Glomerular endothelial cell (primary cell): ENCODE results near the gene TRAPPC2L. TPM values are rescaled to one million over a fixed set of nuclear protein-coding genes. Genes with fewer than 3 reads are reported as not detected.
"Not testable (repeated sequence)": the region's sequence is repeated elsewhere in the genome, so short reads cannot be mapped to it uniquely, and the experiment has no call there.

ENCODE experiments used
- DNase-seq: peaks from one replicate; pipeline ENCODE4 v3.0.0-alpha.2; 2011; ENCODE audit warnings: low read depth, low spot score; ENCODE audit errors: extremely low read depth
- total RNA-seq: library from RNA; depleted of rRNA; stranded (reverse); fragments of >200 nt; gene quantifications from 2 replicates; pipeline ENCODE4 v1.2.3, GENCODE V29; 2015

Gene TRAPPC2L
- total RNA-seq, 1 donor from 2014 or later = 47.4 TPM

DNA sequence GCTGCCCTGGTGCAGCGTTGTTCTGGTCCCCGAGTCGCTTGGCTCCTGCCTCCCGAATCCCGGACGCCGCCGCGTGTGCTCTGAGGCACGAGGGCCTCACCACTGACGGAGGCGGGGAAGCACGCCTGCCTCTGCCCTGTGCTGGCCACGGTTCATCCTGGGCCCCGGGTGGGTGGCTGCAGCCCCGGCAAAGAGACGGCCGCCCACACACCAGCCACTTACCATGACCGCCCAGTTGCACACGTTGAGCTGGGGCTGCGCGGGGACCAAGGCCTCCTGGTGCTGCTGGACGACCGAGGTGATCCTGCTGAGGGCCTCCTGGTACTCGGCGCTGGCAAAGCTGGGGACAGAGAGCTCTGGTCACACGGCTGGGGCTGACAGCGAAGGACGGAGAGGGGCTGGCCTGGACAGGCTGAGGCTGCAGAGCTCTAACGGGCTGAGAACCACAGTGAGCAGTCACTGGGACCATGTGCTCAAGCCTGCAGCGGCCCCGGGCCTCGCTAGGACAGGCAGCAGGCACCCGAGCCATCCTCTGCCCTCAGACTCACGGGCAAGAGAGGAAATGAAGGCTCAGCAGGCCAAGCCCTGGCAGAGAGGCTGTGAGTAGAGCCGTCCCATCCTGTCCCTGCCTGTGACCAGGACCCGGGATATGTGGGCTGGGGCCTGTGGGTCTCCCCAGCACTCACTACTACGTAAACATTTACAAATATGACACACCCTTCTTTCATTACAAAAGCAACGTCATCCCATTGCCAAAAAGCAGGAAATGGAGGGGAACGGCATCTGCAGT, 38.9 kb upstream of the TRAPPC2L start:
- no peak for DNase-seq

DNA sequence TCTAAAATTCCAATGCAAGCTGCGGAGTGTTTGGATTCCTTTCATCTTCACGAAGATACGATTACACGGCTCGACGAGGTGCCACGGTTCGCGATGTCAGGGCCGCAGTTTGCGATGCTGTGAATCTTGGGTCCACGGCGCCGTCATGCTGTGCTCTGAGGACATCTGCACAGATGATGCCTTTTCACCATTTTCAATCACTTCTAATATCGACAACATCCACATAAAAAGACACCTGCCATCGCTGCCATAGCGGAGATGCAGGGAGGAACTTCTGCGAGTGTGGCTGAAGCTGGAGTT, 38.4 kb upstream of the TRAPPC2L start:
- no peak for DNase-seq

DNA sequence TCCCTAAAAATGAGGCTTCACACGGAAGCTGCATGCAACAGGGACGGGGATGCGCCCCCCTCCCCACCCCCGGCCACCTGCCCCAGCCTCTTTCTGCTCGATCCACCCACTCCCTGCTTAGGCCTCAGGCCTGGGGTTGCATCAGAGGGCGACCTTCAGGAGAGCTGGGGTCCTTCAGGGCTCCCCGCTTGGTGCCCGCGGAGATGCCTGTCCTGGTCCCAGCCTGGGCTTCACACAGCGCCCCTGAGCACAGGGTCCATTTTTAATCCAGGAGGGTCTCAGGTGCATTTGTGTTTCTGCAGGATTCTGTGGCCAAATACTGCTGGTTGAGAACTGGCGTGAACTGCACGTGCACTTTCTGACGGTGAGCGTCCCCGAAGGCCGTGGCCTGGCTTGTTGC, 37.8 kb upstream of the TRAPPC2L start:
- DNase-seq = no peak

DNA sequence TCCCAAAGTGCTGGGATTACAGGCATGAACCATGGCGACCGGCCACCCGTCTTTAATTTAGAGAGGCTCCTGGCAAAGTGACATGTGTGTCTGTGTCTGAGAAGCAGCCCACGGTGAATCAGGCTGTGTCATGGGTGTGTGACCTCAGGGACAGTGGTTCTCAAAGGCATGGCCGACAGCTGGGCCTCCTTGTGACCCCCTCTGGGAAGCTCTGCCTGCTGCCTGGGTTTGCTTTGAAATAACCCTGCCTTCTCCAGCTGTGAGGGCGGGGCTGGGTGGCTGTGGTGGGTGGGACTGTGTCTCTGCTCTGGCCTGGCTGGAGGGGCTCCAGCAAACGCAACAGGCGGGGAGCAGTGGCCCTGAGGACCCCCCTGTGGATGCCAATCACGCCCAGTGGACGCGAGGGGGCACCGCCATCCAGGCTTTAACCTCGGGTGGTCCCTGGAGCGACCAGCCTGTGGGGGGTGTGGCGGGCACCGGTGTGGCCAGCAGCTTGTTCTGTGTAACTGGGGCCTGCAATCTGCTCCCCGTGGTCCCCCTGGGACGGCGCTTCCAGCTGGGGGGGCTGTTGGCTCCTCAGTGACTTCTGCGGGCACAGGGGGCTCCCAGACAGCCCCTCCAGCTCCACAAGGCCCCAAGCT, 36.4 kb upstream of the TRAPPC2L start:
- DNase-seq = no peak

DNA sequence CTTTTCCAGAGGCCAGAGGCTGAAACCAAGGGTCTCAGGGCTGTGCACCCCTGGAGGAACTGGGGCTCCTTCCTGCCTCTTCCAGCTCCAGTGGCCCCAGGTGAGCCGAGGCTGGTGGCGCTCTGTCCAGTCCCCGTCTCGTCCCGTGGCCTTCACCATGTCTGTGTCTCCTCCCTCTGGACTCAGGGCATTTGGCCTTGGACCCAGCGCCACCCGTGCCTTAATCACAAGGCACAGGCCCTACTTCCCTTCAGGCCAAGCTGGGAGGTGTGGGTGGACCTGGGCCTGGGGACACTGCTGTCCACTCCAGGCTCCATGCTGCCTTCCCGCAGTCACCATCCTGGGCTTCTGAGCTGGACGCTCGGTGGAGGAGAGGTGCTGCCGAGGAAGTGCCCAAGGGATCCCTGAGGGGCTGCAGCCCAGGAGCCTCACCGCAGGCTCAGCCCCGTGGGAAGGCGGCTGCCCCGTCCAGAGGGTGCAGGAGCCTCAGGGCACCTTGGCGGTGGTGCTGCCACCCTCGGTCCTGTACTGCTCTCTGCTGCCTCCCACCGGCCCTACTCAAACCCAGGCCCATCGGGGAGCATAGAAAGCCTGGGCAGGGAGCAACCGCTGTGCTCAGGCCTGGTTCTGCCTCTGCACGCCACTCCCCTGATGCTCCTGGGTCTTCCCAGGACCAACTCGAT, 35.6 kb upstream of the TRAPPC2L start:
- no peak for DNase-seq

DNA sequence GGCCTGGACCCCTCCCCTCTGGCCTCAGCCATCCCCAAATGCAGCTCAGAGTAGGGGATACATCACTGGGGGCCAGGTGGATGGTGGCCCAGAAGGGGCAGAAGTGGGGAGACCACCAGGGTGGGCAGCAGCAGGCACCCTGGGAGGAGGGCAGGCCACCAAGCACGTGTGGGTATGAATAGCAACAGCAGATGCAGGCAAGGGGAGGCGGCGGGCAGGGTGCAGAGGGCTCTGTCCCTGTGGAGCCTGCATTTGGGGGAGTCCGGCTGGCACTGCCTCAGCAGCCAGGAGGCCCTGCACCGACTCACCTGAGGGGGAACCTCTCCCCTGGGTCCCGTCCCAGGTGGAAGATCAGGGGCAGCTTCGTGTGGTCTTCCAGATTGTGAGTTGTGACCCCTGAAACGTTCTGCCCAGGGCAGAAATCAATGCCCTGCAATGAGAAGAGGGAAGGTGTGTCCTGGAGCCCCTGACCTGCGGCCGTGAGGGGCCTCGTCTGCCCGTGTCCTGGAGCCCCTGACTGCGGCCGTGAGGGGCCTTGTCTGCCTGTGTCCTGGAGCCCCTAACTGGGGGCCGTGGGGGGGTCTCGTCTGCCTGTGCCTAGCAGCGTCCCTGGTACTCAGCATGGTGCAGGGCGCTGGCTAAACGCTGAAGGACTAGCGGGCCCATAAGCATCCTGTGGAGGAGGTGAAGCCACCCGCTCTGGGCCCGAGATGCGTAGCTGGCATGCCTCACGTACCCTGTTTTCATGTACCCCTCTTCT, 34.5 kb upstream of the TRAPPC2L start:
- DNase-seq = no peak

DNA sequence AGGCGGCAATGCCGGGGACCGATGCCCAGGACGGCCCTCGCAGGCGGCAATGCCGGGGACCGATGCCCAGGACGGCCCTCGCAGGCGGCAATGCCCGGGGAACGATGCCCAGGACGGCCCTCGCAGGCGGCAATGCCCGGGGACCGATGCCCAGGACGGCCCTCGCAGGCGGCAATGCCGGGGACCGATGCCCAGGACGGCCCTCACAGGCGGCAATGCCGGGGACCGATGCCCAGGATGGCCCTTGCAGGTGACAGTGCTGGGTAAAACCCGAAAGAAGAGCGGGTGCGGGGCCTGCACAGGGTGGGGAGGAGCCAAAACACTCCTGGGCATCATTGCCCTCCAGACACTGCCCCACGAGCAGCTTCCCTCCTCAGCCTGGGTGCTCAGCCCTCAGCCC, 33.3 kb upstream of the TRAPPC2L start:
- DNase-seq = not testable (repeated sequence)

DNA sequence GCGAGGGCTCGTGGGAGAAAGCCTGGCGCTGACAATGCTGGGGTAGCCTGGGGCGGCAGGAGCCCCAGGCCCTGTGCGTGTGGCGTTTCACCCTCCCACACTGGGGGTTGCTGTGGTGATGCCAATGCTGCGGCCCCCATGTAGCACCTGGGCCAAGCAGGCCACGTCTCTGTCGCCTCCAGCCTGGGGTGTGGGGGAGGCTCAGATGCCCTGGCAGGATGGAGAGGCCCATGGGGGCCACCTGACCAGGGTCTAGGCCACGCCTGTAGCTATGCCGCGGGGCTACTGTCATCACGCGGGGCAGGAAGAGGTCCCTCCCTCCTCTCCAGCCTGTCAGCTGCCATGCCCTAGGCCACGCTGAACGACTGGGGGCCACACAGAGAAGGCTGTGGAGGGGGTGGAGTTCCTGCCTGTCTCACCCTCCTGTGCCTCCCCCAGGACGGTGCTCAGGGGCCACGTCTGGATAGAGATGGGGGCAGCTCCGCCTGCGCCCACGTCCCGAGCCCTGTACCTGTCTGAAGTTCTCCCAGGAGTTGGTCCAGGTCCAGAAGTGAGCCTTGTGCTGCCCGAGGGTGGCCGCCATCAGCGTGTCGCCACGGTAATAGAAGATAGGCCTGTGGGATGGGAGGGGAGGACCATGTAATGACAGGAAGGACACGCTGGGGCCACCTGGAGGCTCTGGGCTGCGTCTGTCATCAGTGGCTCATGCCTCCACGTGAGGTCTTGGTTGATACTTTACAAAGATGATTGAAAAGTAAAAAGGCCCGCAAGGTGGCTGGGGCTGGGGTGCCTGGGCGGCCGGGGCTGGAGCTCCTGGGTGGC, 32.5 kb upstream of the TRAPPC2L start:
- no peak for DNase-seq

DNA sequence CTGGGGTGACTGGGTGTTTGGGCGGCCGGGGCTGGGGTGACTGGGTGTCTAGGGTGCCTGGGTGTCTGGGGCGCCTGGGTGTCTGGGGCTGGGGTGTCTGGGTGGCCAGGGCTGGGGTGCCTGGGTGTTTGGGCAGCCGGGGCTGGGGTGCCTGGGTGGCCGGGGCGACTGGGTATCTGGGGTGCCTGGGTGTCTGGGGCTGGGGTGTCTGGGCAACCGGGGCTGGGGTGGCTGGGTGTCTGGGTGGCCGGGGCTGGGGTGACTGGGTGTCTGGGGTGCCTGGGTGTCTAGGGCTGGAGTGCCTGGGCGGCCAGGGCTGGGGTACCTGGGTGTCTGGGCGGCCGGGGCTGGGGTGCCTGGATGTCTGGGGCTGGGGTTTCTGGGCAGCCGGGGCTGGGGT, 31.8 kb upstream of the TRAPPC2L start:
- no peak for DNase-seq

DNA sequence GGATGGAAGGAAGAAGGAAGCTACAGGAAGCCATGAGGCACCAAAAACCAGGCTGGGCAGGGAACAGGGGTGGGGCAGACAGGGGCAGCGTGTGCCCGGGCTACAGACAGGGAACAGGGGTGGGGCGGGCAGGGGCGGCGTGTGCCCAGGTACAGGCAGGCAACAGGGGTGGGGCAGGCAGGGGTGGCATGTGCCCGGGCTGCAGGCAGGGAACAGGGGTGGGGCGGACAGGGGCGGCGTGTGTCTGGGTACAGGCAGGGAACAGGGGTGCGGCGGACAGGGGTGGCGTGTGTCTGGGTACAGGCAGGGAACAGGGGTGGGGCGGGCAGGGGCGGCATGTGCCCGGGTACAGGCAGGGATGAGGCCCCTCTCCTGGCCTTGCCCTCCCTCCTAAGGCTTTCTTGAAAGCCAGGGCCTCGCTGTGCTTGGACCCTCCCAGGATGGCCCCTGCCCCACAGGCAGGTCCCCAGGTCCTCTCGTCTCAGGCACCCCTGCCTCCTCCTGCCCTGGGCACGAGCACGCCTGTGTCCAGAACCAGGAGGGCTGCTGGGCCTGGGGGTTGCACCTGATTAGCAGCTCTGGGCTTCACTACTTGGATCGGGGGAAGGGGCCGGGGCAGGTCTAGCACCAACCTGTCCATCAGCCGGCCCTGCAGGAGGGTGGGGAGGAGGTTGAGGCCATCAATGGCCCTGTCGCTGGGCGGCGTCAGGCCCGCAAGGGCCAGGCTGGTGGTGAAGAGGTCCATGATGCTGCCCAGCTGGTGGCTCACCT, 30.7 kb upstream of the TRAPPC2L start:
- DNase-seq = no peak

DNA sequence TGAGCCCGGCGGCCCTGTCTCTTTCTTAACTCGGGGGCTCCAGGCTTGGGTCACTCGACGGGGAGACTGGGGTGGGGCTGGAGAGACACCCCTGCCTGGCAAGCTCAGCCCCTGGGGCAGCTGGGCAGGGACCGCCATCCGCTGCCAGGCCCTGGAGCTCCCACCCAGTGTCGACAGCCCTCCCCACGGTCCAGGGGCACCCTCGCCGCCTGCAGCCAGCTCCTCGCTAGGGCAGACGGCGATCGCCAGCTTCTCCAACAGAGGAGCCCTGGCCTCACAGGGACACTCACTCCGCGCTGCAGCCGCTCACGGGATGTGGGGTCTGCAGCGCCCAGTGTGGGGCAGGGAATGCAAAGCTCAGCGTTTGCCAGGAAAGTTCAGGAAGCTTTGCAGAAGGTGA, 29.2 kb upstream of the TRAPPC2L start:
- no peak for DNase-seq

DNA sequence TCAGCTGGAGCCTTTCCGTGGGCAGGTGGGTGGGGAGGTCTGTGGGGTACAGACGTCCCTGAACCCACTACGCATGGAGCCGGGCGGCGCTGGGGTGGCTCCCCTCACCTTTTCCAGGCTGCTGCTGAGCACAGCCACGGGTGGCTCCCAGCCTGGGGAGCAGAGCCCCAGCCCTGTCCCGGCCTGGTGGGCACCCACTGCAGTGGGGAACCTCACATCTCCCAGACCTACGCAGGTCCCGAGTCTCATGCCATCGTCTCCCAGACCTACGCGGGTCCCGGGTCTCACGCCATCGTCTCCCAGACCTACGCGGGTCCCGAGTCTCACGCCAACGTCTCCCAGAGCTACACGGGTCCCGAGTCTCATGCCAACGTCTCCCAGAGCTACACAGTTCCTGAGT, 28.2 kb upstream of the TRAPPC2L start:
- DNase-seq = no peak

DNA sequence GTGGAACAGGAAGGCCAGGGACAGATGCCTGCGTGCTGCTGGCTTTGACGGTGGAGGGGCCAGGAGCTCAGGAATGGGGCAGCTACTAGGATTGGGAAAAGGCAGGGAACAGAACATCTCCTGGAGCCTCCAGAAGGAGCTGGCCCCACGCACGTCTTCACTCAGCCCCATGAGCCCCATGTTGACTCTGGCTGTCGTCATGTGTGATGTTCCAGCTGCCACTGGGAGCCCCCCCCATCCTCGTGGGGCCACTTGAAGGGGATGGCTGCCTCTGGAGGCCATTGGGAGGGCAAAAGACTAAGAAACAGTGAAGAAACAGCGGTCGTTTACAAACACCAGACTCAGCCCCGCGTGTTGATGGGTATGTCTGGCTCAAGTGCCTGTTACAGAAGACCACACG, 26.7 kb upstream of the TRAPPC2L start:
- DNase-seq = no peak

DNA sequence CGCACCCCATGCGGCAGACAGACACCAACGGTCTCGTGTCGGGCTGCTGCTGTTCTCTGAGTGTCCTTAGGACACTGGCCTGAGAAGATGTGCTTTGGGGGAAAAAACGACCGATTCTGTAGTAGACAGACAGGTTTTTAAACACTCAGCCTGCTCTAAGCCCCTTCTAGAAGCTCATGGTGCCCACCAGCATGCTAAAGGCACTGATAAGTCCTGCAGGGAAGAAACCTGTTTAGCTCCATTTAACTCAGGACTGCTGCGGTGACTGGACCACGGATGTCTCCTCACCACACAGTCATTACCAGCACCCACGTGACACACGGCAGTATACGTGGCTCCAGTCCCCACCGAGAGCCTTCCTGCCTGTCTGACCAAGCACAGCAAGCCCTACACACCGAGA, 26.1 kb upstream of the TRAPPC2L start:
- no peak for DNase-seq

DNA sequence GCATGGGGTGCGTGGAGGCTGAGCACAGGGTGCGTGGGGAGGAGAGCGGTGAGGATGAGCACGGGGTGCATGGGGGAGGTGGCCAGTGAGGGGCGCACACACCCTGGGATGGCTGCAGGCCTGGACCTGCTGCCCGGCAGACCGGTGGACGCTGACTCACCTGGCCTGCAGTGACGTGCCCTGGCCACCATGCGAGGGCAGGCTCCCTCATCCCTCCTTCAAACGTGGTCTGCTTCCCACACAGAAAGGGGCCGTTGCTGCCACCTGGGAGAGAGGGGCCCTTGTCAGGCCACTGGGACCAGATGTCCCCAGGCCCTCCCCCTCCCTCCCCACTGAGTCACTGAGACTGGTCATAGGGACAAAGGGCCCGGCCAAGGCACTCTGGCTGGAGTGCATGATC, 25.1 kb upstream of the TRAPPC2L start:
- no peak for DNase-seq

DNA sequence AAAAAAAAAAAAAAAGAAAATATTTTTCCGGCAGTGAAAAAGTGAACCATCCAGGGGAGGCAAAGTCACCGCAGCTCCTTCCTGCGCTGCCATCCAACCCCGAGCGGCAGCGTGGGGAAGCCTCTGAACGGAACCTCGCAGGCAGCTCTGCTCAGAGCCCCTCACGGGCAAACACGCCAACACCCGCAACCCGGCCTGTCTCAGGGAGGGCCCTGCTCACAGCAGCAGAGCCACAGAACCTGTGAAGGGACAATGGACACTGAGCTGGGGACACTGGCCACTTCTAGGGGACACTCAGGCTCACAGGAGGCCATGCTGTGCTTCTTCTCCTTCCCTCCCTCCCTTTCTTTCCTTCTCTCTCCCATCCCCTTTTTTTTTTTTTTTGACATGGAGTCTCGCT, 23.8 kb upstream of the TRAPPC2L start:
- DNase-seq = no peak

DNA sequence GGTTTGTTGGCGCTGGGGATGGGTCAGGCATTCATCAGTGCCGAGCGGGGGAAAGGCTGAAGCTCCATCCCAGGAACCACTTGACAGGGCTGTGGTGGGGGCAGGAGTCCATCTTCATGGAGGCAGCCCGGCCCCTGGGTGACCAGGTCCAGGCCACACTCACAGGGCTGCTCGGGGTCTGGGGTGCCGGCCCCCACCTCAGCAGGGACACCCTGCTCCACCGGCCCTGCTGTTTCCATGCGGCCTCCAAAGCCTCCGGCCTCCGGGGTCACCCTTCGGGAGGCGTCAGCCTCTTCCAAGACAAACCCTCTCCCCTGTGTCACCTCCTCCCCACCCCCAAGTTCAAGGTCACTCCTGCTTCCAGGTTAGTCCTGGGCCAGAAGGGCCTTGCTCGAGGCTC, 22.3 kb upstream of the TRAPPC2L start:
- no peak for DNase-seq

DNA sequence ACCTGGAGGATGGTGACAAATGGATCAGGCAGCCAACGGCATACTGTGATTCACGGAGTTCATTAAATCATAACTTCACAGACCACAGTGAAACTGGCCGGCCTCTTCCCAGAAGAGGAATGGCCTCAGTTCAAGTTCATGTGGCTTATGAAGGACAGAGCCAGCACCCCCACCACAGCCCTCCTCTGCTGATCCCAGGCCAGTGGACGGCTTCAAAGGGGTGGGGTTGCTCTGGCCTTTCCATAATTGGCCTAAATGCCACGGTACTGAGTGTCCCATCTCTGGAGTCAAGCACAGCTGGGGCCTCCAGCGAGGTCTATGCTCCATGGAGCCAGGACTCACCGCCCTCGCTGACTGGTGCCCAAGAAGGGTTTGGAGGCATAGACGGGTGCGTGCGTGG, 21.5 kb upstream of the TRAPPC2L start:
- no peak for DNase-seq

DNA sequence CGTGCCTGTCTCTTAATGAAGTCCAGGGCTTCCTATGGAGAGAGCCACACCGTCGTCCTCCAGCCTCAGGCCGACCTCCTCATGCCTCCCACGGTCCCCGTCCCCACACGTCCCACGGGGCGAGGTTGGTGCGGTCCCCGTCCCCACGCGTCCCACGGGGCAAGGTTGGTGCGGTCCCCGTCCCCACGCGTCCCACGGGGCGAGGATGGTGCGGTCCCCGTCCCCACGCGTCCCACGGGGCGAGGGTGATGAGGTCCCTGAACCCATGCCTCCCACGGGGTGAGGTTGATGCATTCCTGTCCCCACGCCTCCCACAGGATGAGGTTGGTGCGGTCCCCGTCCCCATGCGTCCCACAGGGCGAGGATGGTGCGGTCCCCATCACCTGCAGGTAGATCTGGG, 21.1 kb upstream of the TRAPPC2L start:
- DNase-seq = no peak

DNA sequence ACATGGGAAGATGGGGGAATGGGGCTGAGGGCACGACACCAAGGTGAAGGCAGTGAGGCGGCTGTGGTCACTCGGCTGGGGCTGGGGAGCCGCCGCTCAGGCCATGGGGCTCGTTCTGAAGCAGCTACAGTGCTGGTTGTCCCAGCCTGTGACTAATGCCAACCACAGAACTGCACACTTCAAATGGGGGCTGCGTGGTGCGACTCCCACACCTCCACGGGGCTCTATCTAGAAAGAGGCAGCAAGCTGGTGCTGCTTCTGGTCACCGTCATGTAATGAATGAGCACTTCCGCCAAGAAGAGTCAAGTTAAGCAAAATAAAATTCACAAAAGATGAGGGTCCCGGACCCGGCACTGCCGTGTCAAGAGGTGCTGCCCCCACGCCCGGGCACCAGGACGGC, 20.1 kb upstream of the TRAPPC2L start:
- DNase-seq = no peak
